ENCODE results near the gene ATP5F1B. TPM values are rescaled to one million over a fixed set of nuclear protein-coding genes. Genes with fewer than 3 reads are reported as not detected.

The ATP5F1B gene
- total and polyA plus RNA-seq, 2 of the 13 experiments (the other 11 are each of a cell fraction or from before 2014, with no cell fraction given) = 1,051 to 1,180 TPM

DNA sequence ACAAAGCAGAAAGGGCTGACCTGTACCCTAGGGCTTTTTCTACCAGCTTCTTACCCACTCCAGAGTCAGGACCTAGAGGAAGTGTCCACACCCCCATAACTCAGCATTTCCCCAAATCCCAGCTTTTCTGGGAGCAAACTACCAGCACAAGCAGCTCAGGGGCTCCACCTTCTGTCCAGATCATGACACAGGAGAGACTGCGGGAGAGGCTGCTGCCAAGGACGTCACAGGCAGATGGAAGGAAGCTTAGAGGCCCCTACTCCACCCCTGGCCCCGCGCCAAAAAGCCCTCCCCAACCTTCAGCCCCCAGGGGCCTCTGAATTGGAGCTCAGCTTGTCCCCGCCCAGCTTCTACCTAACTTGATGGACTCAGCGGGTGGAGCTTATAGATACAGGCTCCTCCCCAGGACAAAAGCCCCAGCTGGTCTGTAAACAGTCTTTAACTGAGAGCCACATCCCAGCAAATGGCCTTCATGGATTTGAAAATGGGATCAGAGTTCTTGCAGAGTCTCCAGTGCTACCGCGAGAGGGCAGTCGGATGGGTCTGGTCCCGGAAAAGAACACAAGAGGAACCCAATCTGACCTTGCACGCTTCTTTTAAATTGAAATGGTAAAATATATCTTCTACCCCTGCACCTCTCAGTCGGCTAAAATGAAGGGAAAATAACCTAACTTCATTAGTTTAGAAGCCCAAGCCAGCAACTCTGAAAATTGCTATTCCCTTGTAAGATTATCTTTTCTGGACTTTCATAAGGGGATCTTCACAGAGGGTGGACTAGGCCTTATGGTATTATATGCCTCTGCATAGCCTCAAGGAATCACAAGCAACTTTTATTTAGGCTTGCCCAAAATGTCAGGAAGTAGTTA is 8.9 kb downstream of the ATP5F1B start (continued):
- TF ChIP-seq, protein P1, sequence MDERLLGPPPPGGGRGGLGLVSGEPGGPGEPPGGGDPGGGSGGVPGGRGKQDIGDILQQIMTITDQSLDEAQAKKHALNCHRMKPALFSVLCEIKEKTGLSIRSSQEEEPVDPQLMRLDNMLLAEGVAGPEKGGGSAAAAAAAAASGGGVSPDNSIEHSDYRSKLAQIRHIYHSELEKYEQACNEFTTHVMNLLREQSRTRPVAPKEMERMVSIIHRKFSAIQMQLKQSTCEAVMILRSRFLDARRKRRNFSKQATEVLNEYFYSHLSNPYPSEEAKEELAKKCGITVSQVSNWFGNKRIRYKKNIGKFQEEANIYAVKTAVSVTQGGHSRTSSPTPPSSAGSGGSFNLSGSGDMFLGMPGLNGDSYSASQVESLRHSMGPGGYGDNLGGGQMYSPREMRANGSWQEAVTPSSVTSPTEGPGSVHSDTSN (CRISPR knock-in tag; IDR thresholded peaks at IDR 0.05) = no peak
- TF ChIP-seq, protein P2, sequence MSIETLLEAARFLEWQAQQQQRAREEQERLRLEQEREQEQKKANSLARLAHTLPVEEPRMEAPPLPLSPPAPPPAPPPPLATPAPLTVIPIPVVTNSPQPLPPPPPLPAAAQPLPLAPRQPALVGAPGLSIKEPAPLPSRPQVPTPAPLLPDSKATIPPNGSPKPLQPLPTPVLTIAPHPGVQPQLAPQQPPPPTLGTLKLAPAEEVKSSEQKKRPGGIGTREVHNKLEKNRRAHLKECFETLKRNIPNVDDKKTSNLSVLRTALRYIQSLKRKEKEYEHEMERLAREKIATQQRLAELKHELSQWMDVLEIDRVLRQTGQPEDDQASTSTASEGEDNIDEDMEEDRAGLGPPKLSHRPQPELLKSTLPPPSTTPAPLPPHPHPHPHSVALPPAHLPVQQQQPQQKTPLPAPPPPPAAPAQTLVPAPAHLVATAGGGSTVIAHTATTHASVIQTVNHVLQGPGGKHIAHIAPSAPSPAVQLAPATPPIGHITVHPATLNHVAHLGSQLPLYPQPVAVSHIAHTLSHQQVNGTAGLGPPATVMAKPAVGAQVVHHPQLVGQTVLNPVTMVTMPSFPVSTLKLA (IDR thresholded peaks at IDR 0.05) = no peak
- TF ChIP-seq ZNF253 (CRISPR knock-in tag; IDR thresholded peaks at IDR 0.05; ENCODE audit: borderline replicate concordance) = no peak
- no peak for TF ChIP-seq REXO4 (CRISPR knock-in tag; IDR thresholded peaks at IDR 0.05; ENCODE audit: borderline replicate concordance)
- TF ChIP-seq ARHGAP35 (CRISPR knock-in tag; IDR thresholded peaks at IDR 0.05; ENCODE audit: borderline replicate concordance) = no peak
- no peak for TF ChIP-seq ZNF678 (CRISPR knock-in tag; IDR thresholded peaks at IDR 0.05)
- peak; percentile 77 for TF ChIP-seq CREM (IDR thresholded peaks at IDR 0.05)
- TF ChIP-seq CREM (CRISPR knock-in tag; IDR thresholded peaks at IDR 0.05) = no peak
- TF ChIP-seq ZNF431 (CRISPR knock-in tag; IDR thresholded peaks at IDR 0.05; ENCODE audit: borderline replicate concordance, low read depth) = no peak
- 0 out of 2 replicates have a peak, but pooled peaks have one; percentile 37 for TF ChIP-seq ZBTB20 (CRISPR knock-in tag; IDR thresholded peaks at IDR 0.05; ENCODE audit: borderline replicate concordance, low read depth)
- peak; percentile 78; the same call in 1 of the 2 replicates for TF ChIP-seq KMT2A (CRISPR knock-in tag; IDR thresholded peaks at IDR 0.05)
- no peak for TF ChIP-seq MZF1 (CRISPR knock-in tag; IDR thresholded peaks at IDR 0.05; ENCODE audit: borderline replicate concordance)
- peak; percentile 79; the same call in 1 of the 2 replicates for TF ChIP-seq ERF (CRISPR knock-in tag; IDR thresholded peaks at IDR 0.05)
- TF ChIP-seq DPF2 (CRISPR knock-in tag; IDR thresholded peaks at IDR 0.05; ENCODE audit: borderline replicate concordance, low read depth) = no peak
- no peak for TF ChIP-seq JUNB (CRISPR knock-in tag; IDR thresholded peaks at IDR 0.05; ENCODE audit: borderline replicate concordance)
- peak; percentile 95 for TF ChIP-seq PHF21A (CRISPR knock-in tag; IDR thresholded peaks at IDR 0.05)
- TF ChIP-seq KLF16 (CRISPR knock-in tag; IDR thresholded peaks at IDR 0.05) = peak in 1 of 2 experiments; percentile 59; a peak in 2 of 4 replicates
- TF ChIP-seq ZNF232 (CRISPR knock-in tag; IDR thresholded peaks at IDR 0.05; ENCODE audit: borderline replicate concordance) = no peak
- no peak for TF ChIP-seq ZNF430 (CRISPR knock-in tag; IDR thresholded peaks at IDR 0.05)
- no peak for TF ChIP-seq ZKSCAN1 (IDR thresholded peaks at IDR 0.05; ENCODE audit: low read length)
- TF ChIP-seq ZNF17 (CRISPR knock-in tag; IDR thresholded peaks at IDR 0.05) = no peak
- TF ChIP-seq ZNF619 (CRISPR knock-in tag; IDR thresholded peaks at IDR 0.05) = no peak
- TF ChIP-seq FOXJ3 (CRISPR knock-in tag; IDR thresholded peaks at IDR 0.05; ENCODE audit: borderline replicate concordance) = peak; percentile 63
- TF ChIP-seq, protein P3, sequence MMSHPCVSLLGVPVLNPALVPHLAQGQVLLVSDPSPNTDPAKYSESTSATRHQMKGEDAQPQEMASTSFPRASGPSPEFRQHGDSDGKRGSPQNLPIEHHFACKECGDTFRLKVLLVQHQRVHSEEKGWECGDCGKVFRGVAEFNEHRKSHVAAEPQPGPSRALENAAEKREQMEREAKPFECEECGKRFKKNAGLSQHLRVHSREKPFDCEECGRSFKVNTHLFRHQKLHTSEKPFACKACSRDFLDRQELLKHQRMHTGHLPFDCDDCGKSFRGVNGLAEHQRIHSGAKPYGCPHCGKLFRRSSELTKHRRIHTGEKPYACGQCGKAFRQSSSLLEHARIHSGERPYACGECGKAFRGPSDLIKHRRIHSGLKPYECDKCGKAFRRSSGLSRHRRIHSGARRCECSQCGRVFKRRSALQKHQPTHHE (CRISPR knock-in tag; IDR thresholded peaks at IDR 0.05; ENCODE audit: borderline replicate concordance) = no peak; the same call in 1 of the 2 replicates

Data from HepG2 (cell line).